ENCODE results near the gene TMEM50B.

The TMEM50B gene

DNA sequence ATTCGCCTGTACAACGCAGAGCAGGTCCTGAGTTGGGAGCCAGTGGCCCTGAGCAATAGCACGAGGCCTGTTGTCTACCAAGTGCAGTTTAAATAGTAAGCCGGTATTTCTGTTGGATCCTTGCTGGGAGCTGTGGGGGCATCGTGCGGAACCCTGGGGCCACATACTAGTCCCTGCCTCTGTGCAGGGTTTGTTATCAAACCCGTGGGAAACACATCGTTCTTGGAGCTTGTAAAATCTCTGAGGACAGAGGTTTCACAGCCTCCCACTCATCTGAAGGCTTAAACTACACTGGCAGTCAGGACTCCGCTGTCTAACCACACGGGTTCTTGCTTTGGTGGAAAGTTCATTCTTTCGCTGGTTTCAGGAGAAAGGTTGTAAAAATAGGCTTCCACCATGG is 64.8 kb downstream of the TMEM50B start:
- TF ChIP-seq YY1 (IDR thresholded peaks at IDR 0.05; ENCODE audit: low read depth) (no peak), TAF1 (IDR thresholded peaks at IDR 0.05; ENCODE audit: low read depth) (no peak), NFIC (IDR thresholded peaks at IDR 0.05) (no peak), TEAD4 (IDR thresholded peaks at IDR 0.05) (no peak), EP300 (IDR thresholded peaks at IDR 0.05; ENCODE audit: borderline replicate concordance) (no peak), FOXM1 (IDR thresholded peaks at IDR 0.05; ENCODE audit: borderline replicate concordance, low read depth) (no peak), CEBPB (IDR thresholded peaks at IDR 0.05) (no peak), TCF12 (IDR thresholded peaks at IDR 0.05; ENCODE audit: low read depth) (no peak), EGR1 (IDR thresholded peaks at IDR 0.05) (no peak), CREB1 (IDR thresholded peaks at IDR 0.05; ENCODE audit: low read depth) (no peak), RAD21 (IDR thresholded peaks at IDR 0.05; ENCODE audit: low read depth) (no peak), ZBTB7A (IDR thresholded peaks at IDR 0.05; ENCODE audit: low read depth) (no peak)
- TF ChIP-seq, protein P1, sequence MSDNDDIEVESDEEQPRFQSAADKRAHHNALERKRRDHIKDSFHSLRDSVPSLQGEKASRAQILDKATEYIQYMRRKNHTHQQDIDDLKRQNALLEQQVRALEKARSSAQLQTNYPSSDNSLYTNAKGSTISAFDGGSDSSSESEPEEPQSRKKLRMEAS (IDR thresholded peaks at IDR 0.05), result no peak
- TF ChIP-seq, protein P2, sequence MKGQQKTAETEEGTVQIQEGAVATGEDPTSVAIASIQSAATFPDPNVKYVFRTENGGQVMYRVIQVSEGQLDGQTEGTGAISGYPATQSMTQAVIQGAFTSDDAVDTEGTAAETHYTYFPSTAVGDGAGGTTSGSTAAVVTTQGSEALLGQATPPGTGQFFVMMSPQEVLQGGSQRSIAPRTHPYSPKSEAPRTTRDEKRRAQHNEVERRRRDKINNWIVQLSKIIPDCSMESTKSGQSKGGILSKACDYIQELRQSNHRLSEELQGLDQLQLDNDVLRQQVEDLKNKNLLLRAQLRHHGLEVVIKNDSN (IDR thresholded peaks at IDR 0.05), result no peak
- TF ChIP-seq, protein P3, sequence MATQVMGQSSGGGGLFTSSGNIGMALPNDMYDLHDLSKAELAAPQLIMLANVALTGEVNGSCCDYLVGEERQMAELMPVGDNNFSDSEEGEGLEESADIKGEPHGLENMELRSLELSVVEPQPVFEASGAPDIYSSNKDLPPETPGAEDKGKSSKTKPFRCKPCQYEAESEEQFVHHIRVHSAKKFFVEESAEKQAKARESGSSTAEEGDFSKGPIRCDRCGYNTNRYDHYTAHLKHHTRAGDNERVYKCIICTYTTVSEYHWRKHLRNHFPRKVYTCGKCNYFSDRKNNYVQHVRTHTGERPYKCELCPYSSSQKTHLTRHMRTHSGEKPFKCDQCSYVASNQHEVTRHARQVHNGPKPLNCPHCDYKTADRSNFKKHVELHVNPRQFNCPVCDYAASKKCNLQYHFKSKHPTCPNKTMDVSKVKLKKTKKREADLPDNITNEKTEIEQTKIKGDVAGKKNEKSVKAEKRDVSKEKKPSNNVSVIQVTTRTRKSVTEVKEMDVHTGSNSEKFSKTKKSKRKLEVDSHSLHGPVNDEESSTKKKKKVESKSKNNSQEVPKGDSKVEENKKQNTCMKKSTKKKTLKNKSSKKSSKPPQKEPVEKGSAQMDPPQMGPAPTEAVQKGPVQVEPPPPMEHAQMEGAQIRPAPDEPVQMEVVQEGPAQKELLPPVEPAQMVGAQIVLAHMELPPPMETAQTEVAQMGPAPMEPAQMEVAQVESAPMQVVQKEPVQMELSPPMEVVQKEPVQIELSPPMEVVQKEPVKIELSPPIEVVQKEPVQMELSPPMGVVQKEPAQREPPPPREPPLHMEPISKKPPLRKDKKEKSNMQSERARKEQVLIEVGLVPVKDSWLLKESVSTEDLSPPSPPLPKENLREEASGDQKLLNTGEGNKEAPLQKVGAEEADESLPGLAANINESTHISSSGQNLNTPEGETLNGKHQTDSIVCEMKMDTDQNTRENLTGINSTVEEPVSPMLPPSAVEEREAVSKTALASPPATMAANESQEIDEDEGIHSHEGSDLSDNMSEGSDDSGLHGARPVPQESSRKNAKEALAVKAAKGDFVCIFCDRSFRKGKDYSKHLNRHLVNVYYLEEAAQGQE (IDR thresholded peaks at IDR 0.05; ENCODE audit: low read depth), result no peak

DNA sequence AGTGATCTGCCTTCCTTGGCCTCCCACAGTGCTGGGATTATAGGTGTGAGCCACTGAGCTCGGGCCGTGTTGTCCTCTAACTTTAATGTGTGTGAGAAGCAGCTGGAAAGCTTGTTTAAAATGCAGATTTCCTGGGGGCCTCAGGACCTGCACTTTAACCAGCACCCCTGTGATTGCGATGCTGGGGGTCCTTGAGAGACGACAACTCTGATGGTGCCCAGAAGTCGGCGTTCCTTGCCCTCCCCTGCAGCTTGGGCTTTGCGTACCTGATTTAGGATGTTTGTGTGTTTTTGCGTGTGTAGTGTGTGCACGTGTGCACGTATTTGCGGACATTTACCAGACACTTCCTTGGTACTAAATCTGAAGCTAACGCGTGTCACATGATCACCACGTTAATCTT is 65.7 kb downstream of the TMEM50B start:
- TF ChIP-seq, protein P2 (IDR thresholded peaks at IDR 0.05), result no peak
- no peak for TF ChIP-seq RAD21 (IDR thresholded peaks at IDR 0.05; ENCODE audit: low read depth)
- TF ChIP-seq CEBPB (IDR thresholded peaks at IDR 0.05), result no peak
- TF ChIP-seq TEAD4 (IDR thresholded peaks at IDR 0.05), result no peak
- no peak for TF ChIP-seq TCF12 (IDR thresholded peaks at IDR 0.05; ENCODE audit: low read depth)
- TF ChIP-seq EGR1 (IDR thresholded peaks at IDR 0.05), result no peak
- no peak for TF ChIP-seq TAF1 (IDR thresholded peaks at IDR 0.05; ENCODE audit: low read depth)
- TF ChIP-seq ZBTB7A (IDR thresholded peaks at IDR 0.05; ENCODE audit: low read depth), result no peak
- TF ChIP-seq EP300 (IDR thresholded peaks at IDR 0.05; ENCODE audit: borderline replicate concordance), result no peak
- no peak for TF ChIP-seq FOXM1 (IDR thresholded peaks at IDR 0.05; ENCODE audit: borderline replicate concordance, low read depth)
- no peak for TF ChIP-seq CREB1 (IDR thresholded peaks at IDR 0.05; ENCODE audit: low read depth)
- TF ChIP-seq, protein P3 (IDR thresholded peaks at IDR 0.05; ENCODE audit: low read depth), result no peak
- TF ChIP-seq, protein P1 (IDR thresholded peaks at IDR 0.05), result no peak
- TF ChIP-seq NFIC (IDR thresholded peaks at IDR 0.05), result no peak
- no peak for TF ChIP-seq YY1 (IDR thresholded peaks at IDR 0.05; ENCODE audit: low read depth)

DNA sequence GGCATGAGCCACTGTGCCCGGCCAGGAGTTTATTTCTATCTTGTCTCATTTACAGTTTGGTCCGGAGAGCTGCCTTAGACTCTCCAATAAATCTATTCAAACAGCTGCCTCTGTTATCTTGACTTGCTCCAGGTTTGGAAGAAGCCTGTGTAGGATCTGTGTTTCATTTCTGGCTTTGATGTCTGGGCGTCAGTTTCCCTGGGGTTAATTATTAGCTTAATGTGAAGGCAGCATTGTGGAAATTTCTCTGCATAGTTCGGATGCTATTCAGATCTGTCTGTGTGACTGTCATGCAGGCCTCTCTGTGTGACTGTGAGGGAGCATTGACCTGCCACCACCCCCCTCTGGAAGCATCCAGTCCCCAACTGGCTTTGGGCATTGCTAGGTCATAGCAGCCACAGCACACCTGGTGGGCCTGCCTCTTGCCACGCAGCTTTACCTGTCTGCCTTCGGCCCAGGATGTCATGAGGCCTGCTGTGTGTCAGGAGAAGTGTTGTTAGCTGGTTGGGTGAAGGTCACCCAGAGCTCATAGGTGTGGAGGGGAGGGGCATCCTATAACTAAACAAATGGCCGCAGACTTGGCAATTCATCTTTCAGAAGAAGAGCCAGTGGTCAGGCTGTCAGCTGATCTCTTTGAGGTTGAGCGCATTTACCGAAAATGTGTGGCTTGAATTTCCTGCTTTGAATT is 66.8 kb downstream of the TMEM50B start:
- TF ChIP-seq NFIC (IDR thresholded peaks at IDR 0.05) (no peak), TCF12 (IDR thresholded peaks at IDR 0.05; ENCODE audit: low read depth) (no peak), YY1 (IDR thresholded peaks at IDR 0.05; ENCODE audit: low read depth) (no peak)

DNA sequence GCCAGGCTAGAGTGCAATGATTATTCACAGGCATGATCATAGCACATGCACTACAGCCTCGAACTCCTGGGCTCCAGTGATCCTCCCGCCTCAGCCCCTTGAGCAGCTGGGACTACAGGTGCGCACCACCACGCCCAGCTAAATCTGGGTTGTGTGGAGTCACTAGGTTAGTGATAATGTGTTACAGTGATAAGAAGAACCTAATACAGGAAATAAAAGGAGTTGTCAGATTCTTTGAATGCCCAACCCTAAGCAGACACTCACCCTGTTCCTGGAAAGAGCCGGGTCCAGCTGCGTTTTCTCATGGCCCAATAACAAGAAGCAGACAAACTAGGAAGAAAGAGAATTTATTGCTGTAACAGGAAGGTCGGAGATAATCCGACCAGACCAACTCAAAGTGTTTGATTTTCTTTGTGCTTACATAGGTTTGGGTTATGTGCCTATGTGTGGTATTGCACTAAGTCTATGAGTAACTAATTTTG is 67.8 kb downstream of the TMEM50B start:
- no peak for TF ChIP-seq FOXM1 (IDR thresholded peaks at IDR 0.05; ENCODE audit: borderline replicate concordance, low read depth)
- no peak for TF ChIP-seq EP300 (IDR thresholded peaks at IDR 0.05; ENCODE audit: borderline replicate concordance)
- TF ChIP-seq CREB1 (IDR thresholded peaks at IDR 0.05; ENCODE audit: low read depth), result no peak
- no peak for TF ChIP-seq TAF1 (IDR thresholded peaks at IDR 0.05; ENCODE audit: low read depth)
- no peak for TF ChIP-seq ZBTB7A (IDR thresholded peaks at IDR 0.05; ENCODE audit: low read depth)
- TF ChIP-seq YY1 (IDR thresholded peaks at IDR 0.05; ENCODE audit: low read depth), result no peak
- TF ChIP-seq TEAD4 (IDR thresholded peaks at IDR 0.05), result no peak
- TF ChIP-seq, protein P2 (IDR thresholded peaks at IDR 0.05), result no peak
- TF ChIP-seq, protein P3 (IDR thresholded peaks at IDR 0.05; ENCODE audit: low read depth), result no peak
- no peak for TF ChIP-seq NFIC (IDR thresholded peaks at IDR 0.05)
- no peak for TF ChIP-seq RAD21 (IDR thresholded peaks at IDR 0.05; ENCODE audit: low read depth)
- no peak for TF ChIP-seq EGR1 (IDR thresholded peaks at IDR 0.05)
- no peak for TF ChIP-seq CEBPB (IDR thresholded peaks at IDR 0.05)

Data from Ishikawa (cell line).